ENCODE data around the gene GSTM5.
A peak's percentile ranks its signal among the peaks of the same experiment; 100 is the strongest.
"Not testable (repeated sequence)": the region's sequence is repeated elsewhere in the genome, so short reads cannot be mapped to it uniquely, and the experiment has no call there.

The GSTM5 gene

DNA sequence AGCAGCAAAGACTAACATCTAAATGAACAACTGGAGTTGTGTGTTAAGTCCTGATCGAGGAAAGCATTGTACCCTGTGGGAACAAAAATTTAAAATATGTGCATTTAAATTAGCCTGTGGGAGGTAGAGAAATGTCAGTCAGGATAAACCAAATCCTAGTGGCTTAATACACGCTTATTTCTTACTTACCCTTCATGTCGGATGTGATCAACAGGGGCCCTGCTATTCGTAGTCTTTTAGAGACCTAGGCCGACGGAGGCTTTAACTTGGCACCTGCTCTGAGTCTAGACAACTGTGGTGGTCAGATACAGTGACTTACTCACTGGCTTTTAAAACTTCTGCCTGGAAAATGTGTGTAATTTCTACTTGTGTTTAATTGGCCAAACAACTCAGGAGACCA lies 18.6 kb downstream of the GSTM5 start:
- DNase-seq, result no peak

DNA sequence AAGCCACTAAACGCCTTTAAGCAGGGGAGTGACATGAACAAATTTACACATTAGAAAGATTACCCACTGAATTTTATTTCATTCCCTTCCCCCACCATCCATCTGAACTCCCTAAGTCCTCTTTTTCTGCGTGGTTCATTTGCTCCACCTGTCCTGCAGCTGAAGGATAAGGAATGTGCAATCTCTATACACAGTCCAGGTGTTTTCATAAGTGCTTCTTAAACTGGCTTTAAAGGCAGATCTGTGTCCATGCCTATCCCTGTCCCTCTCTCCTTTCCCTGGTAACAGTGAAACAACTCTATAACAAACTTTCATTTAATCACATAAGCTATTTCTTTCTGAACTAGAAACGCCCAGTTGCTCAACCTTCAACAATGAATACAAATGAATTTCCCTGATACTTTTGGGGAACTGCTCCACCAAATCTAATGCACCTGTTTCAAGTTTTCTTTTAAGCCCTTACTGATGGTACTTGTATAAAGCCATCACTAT lies 20.4 kb downstream of the GSTM5 start:
- no peak for DNase-seq

DNA sequence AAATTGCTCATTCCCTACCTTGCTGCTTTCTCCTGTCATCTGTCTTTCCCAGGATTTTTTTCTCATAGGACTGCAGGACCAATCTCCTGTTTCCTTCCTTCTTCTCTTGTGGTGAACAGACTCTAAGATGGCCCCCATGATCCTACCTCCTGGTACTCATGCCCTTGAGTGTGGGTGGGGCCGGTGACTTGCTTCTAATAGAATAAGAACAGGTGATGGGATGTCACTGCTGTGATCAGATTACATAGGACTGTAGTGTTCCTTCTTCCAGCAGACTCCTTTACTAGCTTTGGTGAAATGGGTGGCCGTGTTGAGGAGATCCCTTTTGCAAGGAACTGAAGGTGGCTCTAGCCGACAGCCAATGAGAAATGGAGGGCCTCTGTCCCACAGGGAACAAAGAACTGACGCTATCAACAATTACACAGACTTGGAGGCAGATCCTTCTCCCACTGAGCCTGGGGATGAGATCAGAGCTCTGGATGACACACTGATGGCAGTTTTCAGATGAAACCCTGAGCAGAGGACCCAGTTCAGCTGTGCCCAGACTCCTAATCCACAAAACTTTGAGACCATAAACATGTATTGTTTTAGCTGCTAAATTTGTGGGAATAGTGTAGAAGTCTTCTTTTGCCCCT lies 21.3 kb downstream of the GSTM5 start:
- no peak for DNase-seq

DNA sequence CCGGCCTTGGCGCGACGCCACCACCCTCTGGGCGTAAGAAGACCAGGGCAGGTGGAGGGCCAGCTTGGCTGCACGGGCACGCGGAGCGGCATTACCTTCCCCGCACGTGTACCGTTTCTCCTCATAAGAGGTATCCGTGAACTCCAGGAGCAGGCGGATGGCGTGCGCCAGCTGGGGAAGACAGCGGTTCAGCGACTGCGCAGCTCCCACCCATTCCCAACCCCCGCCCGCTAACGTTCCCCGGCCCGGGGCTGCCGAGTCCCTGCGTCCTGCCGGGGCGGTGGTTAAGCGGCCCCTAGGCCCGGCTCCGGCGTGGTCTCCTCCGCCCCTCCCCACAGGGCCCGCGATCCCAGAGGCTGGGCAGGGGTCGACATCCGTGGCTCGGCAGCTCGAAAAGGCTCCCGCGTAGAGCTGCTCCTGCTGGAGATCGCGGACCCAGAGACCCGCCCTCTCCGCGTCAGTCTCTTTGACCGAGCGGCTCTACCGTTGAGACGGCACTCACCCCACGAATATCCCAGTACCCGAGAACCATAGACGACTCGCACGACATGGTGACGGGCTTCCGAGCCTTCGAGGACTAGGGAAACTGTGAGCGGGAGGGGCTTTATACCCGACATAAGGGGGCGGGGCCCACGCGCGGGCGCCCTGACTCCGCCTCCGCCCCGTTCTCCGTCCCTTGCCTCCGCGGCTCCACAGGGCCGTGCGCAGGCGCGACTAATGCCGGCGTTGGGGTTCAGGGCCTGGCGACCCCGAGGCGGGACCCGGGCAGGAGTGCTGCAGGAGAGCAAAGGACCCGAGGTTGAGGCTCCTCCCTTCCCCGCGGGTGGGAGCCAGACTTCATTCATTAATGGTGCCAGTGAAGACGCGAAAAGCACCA lies 27.9 kb downstream of the GSTM5 start:
- DNase-seq, result peak in 11 of 14 donors; percentile 34 to 77 (median 67)

DNA sequence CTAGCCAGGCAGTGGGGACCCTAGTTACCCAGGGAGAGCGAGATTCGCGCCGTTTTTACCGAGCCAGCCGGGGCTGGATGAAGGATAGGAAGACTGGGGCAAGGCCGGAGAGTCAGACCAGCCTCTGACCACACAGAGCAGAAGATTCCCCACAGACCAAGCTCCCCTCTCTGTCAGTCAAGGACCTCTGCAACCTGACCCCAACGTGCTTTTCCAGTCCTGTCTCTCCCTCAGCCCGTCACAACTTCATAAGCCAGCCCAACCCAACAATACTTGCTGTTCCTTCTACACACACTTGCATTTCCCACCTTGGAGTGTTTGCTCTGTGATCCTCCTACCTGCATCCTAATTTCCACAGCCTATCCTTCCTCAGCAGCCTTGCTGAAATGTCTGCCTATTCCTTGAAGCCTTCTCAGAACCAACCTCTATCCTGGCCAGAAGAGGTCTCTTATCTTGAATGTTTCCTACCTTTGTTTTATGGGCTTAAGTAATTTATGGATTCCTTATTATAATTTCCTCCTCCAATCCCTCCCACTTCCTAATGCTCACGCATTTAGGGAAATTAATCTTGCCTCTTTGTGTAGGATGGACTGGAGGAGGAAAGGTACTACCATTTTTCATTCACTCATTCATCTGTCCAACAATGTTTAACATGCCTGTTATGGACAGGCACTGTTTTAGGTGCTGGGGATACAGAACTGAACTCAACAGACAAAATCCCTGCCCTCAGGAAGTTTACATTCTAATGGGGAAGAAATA lies 28.7 kb downstream of the GSTM5 start, which contains the start of gene GSTM3:
Gene GSTM3 (minus strand): TSS at position 424 of the 759 bp plus-strand sequence. CDS start 751 bp downstream, outside the sequence.
- DNase-seq, result peak in 1 of 14 donors; percentile 46

DNA sequence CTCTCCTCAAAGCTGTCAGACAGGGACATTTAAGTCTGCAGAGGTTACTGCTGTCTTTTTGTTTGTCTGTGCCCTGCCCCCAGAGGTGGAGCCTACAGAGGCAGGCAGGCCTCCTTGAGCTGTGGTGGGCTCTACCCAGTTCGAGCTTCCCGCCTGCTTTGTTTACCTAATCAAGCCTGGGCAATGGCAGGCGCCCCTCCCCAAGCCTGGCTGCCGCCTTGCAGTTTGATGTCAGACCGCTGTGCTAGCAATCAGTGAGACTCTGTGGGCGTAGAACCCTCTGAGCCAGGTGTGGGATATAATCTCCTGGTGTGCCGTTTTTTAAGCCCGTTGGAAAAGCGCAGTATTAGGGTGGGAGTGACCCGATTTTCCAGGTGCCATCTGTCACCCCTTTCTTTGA lies 36.3 kb downstream of the GSTM5 start:
- not testable (repeated sequence) for DNase-seq

DNA sequence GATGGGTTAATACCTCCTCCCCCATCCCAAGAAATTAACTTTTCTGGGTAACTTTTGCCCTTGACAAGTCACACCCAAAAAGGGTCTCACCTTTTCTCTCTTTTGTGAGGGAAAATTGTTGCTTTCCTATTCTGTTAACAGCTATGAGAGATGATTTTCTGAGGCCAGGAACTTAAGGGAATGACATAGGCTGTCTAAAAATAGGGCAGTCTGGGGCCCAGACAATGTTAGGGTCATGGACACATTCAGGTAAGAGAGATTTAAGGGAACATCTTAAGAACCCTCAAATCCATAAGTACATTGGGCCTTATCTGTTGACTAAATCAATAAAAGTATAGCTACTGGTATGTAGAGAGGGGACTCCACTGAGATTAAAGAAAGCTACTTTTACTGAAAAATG lies 37.2 kb downstream of the GSTM5 start:
- DNase-seq, result no peak

DNA sequence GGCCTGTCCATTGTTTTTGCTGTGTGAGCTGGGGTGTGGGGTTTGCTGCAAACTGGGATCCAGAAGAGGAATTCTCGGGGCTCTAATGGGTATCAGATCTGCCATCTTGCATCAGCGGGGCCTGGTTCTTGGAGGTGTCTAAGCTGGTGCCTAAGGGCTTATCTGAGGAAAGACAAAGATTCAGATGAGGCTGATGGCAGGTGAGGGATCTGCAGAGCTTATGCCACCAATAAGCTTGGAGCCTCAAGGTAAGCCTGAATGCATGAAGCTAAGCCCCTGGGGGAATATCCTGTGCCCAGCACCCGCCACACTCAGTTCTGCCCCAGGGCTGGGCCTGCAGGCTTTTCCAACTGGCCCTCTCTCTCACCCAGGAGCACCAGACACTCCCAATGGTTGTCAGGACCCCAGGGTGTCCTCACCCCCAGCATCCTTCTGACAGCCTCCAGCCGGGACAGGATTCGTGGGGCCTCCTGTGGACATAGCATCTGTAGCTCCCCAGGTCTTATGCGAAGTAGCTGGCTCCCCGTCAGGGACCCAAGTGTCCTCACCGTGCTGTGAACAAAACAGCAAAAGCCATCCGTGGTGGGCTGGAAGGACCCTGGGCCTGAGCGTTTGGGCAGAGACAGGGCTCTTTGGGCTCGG lies 38.3 kb downstream of the GSTM5 start:
- DNase-seq, result no peak

DNA sequence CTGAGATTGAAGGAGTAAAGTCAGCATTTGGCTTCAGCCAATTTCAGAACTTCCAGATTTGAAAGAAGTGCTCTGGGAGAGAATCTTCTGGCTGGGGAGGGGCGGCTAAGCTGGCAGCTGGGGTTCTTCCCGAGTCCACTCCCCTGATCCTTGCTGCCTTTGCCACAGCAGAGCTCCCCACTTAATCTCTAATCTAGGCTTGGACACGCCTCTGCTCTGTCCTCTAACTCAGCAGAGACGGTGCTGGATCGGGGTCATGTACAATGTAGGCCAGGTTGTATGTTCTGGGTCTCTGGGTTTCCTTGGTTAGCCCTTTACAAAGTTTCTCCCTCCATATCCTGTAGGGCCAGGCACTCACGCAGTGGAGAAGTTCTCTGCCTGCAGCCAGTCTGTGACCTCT lies 38.9 kb downstream of the GSTM5 start:
- DNase-seq, result no peak

DNA sequence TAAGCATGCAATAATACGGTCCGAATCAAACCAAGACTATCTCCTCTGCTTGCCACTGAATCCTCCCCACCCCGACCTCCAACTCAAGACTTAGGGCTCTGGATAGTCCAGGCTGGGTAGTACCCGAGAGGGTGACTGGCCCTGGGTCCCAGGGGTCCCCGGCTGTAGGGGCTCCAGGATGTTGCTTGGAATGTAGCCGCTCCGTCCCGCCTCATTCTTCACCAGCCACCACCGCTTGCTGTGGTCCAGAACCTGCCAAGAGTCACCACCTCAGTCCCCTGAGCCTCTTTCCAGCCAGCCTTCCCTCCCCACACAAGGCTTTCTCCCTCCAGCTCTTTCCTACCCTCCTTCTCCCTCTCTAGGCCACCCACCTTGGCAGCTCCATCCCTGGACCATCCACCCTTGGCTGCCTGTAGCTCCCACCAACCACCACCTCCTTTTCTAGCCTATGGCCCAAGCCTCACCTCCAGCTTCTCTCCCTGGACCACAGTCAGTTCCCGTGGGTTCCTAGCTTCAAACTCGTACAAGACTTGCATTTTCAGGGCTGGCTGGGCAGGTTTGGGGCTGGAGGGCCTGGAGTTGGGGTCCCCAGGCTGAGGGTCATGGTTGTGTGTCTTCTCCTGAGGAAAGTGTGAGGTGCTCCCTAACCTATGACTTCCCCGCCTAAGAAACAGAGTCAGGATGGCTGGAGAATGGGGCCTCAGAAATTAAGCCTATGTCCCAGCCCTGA lies 39.6 kb downstream of the GSTM5 start:
- no peak for DNase-seq

DNA sequence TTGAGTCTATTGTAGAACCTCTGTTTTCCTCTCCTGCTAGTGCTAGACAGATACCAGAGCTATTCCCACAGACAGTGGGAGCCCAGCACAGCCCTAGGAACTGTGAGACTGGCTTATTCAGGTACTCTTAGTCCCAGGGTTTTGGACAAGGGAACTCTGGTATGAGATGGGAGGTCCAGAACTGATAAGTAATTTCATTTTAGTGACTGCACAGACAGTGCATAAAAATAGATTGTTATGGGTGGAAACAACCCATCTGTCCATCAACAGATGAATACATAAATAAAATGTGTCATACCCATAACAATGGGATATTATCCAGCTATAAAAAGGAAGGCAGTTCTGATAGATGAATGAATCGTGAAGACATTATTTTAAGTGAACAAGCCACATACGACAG lies 42.7 kb downstream of the GSTM5 start:
- DNase-seq, result no peak

DNA sequence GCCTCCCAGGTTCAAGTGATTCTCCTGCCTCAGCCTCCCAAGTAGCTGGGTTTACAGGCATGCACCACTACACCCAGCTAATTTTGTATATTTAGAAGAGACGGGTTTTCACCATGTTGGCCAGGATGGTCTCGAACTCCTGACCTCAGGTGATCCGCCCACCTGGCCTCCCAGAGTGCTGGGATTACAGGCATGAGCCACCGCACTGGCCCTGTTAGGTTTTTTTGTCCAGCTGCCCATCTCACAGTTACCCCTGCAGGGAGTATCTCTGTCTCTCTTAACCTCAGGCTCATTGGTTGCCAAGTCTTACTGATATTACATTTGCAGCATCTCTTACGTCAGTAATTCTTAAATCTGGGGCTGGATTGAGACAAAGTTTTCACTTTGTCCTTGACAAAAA lies 44.3 kb downstream of the GSTM5 start:
- DNase-seq, result not testable (repeated sequence)

DNA sequence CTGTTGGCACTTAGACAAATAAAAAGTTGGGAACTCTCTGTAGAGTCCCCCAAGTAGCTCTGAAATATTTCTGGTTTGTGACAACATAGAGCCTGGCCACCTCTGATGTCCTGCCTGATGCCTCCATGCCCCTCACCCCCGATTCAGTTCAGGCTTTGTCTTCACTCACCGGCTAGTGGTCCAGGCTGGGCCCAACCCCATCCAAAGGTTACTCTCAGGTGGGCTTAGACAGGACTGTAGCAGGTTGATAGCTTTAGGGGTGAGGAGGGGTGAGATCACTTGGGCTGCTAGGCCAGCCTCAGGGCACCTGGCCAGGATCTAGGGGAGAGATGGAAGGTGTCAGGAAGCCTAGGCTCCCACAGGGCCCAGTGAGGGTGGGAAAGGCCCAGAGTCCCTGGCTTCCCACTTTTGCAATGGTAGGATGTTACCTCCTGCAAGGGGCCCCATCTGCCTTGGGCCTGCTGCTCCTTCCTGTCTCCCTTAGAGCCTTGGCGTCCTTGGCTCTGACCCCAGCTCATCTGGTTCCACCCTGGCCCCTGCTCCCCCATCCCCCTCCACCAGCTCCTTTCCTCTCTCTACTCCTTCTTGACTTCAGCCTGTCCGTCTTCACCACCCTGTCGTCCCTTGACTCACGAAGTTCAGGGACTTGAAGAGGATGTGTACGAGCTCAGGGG lies 44.9 kb downstream of the GSTM5 start:
- no peak for DNase-seq

DNA sequence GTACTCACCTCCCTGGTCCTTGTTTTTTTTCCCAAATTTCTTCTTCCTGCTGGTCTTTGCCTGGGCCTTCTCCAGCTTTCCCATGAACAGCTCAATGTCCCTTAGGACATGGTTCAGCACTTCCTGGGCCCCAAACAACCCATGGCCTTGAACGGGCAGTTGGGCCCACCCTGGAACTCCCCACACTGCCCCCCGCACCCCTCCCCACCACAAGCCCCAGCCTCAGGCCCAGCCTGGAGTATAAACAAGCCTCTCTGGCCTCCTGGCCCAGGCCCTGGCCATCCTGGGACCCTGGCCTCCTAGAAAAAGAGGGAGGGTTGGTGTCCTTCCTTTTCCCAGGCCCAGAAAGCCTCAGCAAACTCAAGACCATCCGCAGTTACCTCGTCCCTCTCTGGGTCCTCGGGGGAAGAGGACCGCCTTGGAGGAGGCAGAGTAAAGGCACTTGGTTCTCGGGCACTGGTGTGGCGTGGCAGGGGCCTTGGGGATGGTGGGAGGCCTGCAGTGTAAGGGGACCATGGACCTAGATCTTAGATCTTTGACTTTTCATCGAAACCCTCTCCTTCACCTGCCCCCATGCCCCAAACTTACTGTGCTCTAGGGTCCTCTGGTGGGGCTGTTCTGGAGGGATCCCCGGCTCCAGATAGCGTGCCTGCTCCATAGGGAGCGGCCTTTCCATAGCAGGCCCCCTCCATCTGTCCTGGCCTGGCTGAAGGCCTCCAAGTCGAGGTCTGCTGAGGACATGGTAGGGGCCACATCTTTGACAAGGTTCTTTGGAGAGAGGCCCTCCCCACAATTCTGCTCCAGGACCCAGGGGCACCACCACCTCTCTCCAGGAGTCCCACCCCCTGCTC lies 46.1 kb downstream of the GSTM5 start:
- DNase-seq, result no peak

DNA sequence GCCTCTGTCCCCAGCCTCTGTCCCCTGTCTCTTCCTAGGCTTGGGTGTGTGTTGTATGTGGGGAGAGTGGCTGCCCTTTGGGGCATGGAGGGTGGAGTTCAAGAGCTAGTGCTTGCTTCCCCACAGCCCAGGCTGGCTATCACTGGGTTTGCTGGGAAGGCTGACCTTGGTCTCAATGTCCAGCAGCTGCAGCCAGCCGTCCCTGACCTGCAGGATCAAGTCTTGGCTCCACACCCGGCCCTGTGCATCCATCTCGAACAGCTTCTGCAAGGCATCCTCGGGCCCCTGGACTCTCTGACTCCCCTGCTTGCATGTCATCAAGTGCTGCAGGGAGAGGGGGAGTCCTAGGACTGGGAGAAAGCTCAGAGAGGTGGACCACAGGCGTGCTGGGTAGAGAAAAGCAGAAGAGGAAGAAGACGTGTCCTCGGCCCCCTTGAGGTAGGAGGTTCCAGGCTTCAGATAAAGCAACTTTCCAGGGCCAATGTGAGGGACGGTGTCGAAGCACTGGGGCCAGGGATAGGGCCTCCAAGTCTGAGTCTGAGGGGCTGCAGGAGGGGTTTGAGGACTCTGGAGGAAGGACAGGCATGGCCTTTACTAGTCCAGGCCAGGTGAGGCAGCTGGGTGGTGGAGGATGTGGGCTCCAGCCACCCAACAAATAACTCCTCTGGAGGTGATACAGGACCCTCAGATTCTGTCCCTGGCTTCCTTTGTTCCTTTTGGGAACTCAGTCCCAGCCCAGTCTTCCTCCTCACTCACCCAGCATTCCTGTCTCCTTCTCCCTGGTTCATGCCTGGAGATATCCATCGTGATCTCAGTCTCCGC lies 47.7 kb downstream of the GSTM5 start:
- no peak for DNase-seq

DNA sequence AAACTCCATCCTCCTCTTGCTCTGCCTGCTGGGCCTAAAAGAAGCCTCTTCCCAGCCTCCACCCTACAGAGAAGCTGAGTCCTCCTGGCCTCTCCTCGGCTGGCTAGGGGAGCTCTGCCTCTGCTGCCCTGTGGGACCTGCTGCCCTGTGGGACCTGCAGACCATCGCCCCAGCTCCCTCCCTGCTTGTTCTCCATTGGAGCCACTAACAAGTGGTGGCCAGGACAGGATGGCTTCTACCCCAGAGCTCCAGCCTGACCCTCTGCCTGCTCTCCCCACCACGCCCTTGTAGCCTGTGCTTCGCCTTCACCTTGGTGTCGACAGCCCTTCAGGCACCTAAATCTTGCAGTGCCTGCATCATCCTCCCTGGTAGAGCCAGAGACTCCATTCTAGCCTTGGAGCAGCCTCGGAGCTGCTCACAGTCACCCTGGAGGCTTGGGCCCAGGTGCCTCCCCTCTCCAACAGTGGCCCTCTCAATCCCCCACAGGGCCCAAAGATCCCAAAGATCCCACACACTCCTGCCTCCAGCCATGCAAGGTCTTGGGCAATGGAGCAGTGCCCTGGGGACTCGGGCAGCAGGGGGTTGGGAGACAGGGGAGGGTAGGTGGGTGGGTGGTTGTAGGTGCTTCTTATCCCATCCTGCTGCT lies 48.7 kb downstream of the GSTM5 start:
- no peak for DNase-seq

DNA sequence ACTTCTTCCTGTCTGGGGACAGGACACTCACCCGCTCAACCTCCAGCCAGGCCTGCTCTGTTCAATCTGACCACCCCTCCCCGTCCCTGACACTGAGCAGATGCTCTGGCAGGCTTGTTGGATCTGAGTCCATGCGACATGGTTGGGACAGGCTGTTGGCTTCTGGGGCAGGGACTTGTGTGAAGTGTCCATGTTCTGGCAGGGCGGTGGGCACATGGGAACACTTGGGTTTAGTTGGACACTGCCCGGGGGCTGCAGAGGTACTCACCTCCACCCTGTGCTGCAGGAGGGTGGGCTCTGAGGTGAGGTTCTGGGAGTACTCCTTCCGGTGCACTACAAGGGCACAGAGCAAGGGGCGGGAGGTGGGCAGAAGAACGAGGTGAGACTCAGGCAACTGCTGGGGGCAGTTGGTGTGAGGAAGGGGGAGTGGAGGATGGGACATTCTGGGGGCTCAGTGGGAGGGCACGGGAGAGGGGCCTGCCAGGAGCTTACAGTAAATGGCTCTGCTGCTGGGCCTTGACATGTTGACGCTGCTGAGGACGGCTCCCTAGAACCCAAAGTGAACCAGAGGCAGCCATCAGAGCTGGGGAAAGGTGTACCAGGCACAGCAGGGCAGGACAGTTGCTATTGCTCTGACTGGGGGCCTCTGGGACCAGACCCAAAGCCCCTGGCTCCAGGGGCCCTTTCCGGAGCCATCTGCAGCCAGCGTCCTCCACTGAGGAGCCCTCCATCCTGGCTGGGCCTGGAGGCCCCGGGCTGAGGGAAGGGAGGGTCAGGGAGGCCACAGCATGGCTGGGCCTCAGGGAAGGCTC lies 49.4 kb downstream of the GSTM5 start:
- DNase-seq, result peak in 2 of 14 donors; percentile 32 to 89

All from C1 segment of cervical spinal cord (tissue), 14 donors.